ENCODE results near the gene NXPE1. TPM values are rescaled to one million over a fixed set of nuclear protein-coding genes. Genes with fewer than 3 reads are reported as not detected.

The NXPE1 gene
- total and polyA plus RNA-seq, 4 donors, result not detected

DNA sequence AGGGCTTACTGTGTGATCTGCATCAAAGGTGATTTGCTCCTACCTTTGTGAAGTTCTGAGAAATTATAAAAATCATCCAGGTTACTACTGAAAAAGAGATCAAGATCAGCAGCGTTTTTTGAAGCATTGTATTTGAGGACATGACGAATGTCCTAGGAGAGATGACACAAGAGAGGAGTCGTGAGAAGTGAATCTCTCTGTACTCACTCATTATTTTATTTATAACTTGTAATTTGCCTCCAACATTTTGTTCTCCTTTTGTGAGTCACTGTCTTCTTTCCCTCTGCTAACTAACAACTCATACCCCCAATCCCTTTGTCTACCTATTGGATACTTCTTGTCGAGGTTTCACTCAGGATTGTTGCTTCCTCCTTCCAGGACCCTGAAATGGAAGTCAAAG, 8.6 kb downstream of the NXPE1 start:
- Histone ChIP-seq H3K4me3 (no peak overlapping the region), H3K27me3 (ENCODE audit: control insufficient read depth in 3 of 3, insufficient read depth in 3 of 3, low read length in 2 of 3) (peaks cover 0 to 2% (median 0%) of the 10 kb centered on the region in 3 donors), H3K9me3 (ENCODE audit: control insufficient read depth in 4 of 4, insufficient read depth in 3 of 4, low read length in 3 of 4) (no peaks in the 10 kb centered on the region), H3K27ac (ENCODE audit: low read depth in 1 of 2, low read length in 1 of 2) (no peak overlapping the region), H3K4me1 (ENCODE audit: control insufficient read depth in 5 of 5, insufficient read depth in 5 of 5, low read length in 5 of 5) (no peaks in the 10 kb centered on the region), H3K36me3 (ENCODE audit: control insufficient read depth in 4 of 4, insufficient read depth in 4 of 4, low read length in 4 of 4) (no peaks in the 10 kb centered on the region), H3K9ac (ENCODE audit: insufficient read depth in 1 of 2, low read length in 2 of 2) (no peak overlapping the region)
- WGBS, 2 donors, result 83 to 88% methylated on average over 4 of the region's 4 CpGs
- DNase-seq (no peak), ATAC-seq (ENCODE audit: insufficient read depth, low FRiP score) (no peak)
- TF ChIP-seq, protein P1, sequence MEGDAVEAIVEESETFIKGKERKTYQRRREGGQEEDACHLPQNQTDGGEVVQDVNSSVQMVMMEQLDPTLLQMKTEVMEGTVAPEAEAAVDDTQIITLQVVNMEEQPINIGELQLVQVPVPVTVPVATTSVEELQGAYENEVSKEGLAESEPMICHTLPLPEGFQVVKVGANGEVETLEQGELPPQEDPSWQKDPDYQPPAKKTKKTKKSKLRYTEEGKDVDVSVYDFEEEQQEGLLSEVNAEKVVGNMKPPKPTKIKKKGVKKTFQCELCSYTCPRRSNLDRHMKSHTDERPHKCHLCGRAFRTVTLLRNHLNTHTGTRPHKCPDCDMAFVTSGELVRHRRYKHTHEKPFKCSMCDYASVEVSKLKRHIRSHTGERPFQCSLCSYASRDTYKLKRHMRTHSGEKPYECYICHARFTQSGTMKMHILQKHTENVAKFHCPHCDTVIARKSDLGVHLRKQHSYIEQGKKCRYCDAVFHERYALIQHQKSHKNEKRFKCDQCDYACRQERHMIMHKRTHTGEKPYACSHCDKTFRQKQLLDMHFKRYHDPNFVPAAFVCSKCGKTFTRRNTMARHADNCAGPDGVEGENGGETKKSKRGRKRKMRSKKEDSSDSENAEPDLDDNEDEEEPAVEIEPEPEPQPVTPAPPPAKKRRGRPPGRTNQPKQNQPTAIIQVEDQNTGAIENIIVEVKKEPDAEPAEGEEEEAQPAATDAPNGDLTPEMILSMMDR (IDR thresholded peaks at IDR 0.05; ENCODE audit: control extremely low read depth, extremely low read depth), result no peak

DNA sequence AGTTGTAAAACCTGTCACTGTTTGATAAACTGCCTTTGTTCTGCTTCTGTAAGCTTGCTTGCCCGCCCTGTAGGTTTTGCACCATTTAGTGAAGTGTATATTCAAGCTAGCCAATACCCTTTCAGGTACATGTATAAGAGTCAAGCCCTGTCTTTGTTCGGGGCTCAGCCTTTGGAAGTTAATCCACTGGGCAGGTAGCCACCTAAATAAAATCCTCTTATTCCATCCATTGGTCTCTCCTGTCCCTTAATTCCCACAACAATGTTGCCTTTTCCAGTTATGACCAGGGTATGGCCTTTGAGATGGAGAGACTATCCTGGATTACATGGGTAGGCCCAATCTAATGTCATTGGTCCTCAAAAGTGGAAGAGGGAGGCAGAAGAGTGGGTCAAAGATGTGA, 34.0 kb downstream of the NXPE1 start:
- 82 to 89% methylated on average over 2 of the region's 2 CpGs for WGBS, 2 donors
- no peaks in the 10 kb centered on the region for H3K36me3 ChIP-seq (ENCODE audit: control insufficient read depth in 4 of 4, insufficient read depth in 4 of 4, low read length in 4 of 4)
- no peak for ATAC-seq (ENCODE audit: insufficient read depth, low FRiP score)

DNA sequence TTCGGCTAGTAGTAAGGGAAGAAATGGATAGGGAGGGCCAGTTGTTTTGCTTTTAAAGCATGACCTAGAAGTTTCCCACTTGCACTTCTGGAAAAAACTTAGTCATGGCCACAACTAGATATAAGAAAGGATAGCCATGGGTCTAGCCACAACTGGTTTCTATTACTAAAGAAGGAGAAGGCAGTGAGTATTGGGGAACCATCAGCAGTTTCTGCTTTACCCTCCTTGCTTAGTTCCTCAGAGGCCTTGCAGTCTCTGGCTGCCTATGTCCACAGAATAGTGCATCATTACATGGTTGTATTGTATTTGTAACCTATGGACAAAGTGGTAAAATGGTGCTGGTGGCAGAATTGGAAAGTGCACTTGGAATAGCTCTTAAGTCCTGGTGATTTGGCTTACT, 35.6 kb downstream of the NXPE1 start:
- WGBS, 2 donors, result 92 to 93% methylated on average over 1 of the region's 1 CpG
- H3K4me1 ChIP-seq (ENCODE audit: control insufficient read depth in 5 of 5, insufficient read depth in 5 of 5, low read length in 5 of 5), result no peaks in the 10 kb centered on the region
- no peak for DNase-seq

More for the DNA sequence above, 34.0 kb downstream of the NXPE1 start:
- H3K4me3 ChIP-seq, result no peak overlapping the region
- TF ChIP-seq, protein P1 (IDR thresholded peaks at IDR 0.05; ENCODE audit: control extremely low read depth, extremely low read depth), result no peak
- H3K9ac ChIP-seq (ENCODE audit: insufficient read depth in 1 of 2, low read length in 2 of 2), result no peak overlapping the region
- H3K4me1 ChIP-seq (ENCODE audit: control insufficient read depth in 5 of 5, insufficient read depth in 5 of 5, low read length in 5 of 5), result no peaks in the 10 kb centered on the region
- DNase-seq, result no peak
- no peak overlapping the region for H3K27ac ChIP-seq (ENCODE audit: low read depth in 1 of 2, low read length in 1 of 2)
- peaks cover 2 to 11% (median 2%) of the 10 kb centered on the region in 4 donors for H3K9me3 ChIP-seq (ENCODE audit: control insufficient read depth in 4 of 4, insufficient read depth in 3 of 4, low read length in 3 of 4)
- H3K27me3 ChIP-seq (ENCODE audit: control insufficient read depth in 3 of 3, insufficient read depth in 3 of 3, low read length in 2 of 3), result no peaks in the 10 kb centered on the region

More for the DNA sequence above, 35.6 kb downstream of the NXPE1 start:
- no peaks in the 10 kb centered on the region for H3K36me3 ChIP-seq (ENCODE audit: control insufficient read depth in 4 of 4, insufficient read depth in 4 of 4, low read length in 4 of 4)
- TF ChIP-seq, protein P1 (IDR thresholded peaks at IDR 0.05; ENCODE audit: control extremely low read depth, extremely low read depth), result no peak
- H3K27ac ChIP-seq (ENCODE audit: low read depth in 1 of 2, low read length in 1 of 2), result no peak overlapping the region
- H3K9ac ChIP-seq (ENCODE audit: insufficient read depth in 1 of 2, low read length in 2 of 2), result no peak overlapping the region
- ATAC-seq (ENCODE audit: insufficient read depth, low FRiP score), result no peak
- H3K27me3 ChIP-seq (ENCODE audit: control insufficient read depth in 3 of 3, insufficient read depth in 3 of 3, low read length in 2 of 3), result no peaks in the 10 kb centered on the region
- no peak overlapping the region for H3K4me3 ChIP-seq
- peaks cover 2 to 8% (median 2%) of the 10 kb centered on the region in 4 donors for H3K9me3 ChIP-seq (ENCODE audit: control insufficient read depth in 4 of 4, insufficient read depth in 3 of 4, low read length in 3 of 4)

Data from lung (tissue), 12 donors.